Skeletal muscle tissue (tissue), 1 donor: Measurements from ENCODE around the gene EDARADD. TPM values are rescaled to one million over a fixed set of nuclear protein-coding genes. Genes with fewer than 3 reads are reported as not detected.

Source experiments
- total RNA-seq: library from RNA; depleted of rRNA; stranded (reverse); fragments of >200 nt; gene quantifications from one replicate; pipeline ENCODE4 v1.2.3, GENCODE V29; 2014

The EDARADD gene
- total RNA-seq, 1 donor from 2014 or later: under 0.01 TPM

Other genes starting within 250 kb of the EDARADD start
- gene ERO1B, start 112.3 kb upstream of the EDARADD start, total RNA-seq: 4.2 TPM
- 15.7 TPM for gene LGALS8, start 129.7 kb downstream of the EDARADD start, total RNA-seq
- 34.4 TPM for gene HEATR1, start 210.2 kb downstream of the EDARADD start, total RNA-seq